Smooth muscle cell (in vitro differentiated cells): Measurements from ENCODE around the gene RUBCNL. TPM values are rescaled to one million over a fixed set of nuclear protein-coding genes. Genes with fewer than 3 reads are reported as not detected.
"Not testable (repeated sequence)": the region's sequence is repeated elsewhere in the genome, so short reads cannot be mapped to it uniquely, and the experiment has no call there.

ENCODE experiments used
- DNase-seq: peaks from one replicate; lab custom pipeline; 2025; ENCODE audit not compliant: unreplicated experiment; lab: John Stamatoyannopoulos, UW
- H2AFZ ChIP-seq: fragments of 200-600 bp; sonication (generic); 2 replicates; pipeline ENCODE4 v1.6.0; 2016; ENCODE audit warnings: antibody characterized with exemption, low read depth, mild to moderate bottlenecking
- H3F3A ChIP-seq: fragments of 200-600 bp; sonication (generic); 2 replicates; pipeline ENCODE4 v1.6.0; 2017; ENCODE audit warnings: antibody characterized with exemption, low read depth
- H3K27ac ChIP-seq: fragments of 200-600 bp; sonication (generic); 2 replicates; pipeline ENCODE4 v1.5.1; 2016; ENCODE audit warnings: low read depth, mild to moderate bottlenecking
- H3K27me3 ChIP-seq: fragments of 200-600 bp; sonication (generic); 2 replicates; pipeline ENCODE4 v1.6.1; 2016; ENCODE audit warnings: low read depth, mild to moderate bottlenecking
- H3K36me3 ChIP-seq: fragments of 200-600 bp; sonication (generic); 2 replicates; pipeline ENCODE4 v1.5.1; 2016; ENCODE audit warnings: low read depth
- H3K4me1 ChIP-seq: fragments of 200-600 bp; sonication (generic); 2 replicates; pipeline ENCODE4 v1.5.1; 2016; ENCODE audit warnings: low read depth
- H3K4me2 ChIP-seq: fragments of 200-600 bp; sonication (generic); 2 replicates; pipeline ENCODE4 v1.6.0; 2016; ENCODE audit warnings: mild to moderate bottlenecking
- H3K4me3 ChIP-seq: fragments of 200-600 bp; sonication (generic); 2 replicates; pipeline ENCODE4 v1.5.1; 2016; ENCODE audit warnings: mild to moderate bottlenecking
- H3K79me2 ChIP-seq: fragments of 200-600 bp; sonication (generic); 2 replicates; pipeline ENCODE4 v1.6.0; 2016; ENCODE audit warnings: low read depth, mild to moderate bottlenecking
- H3K9ac ChIP-seq: fragments of 200-600 bp; sonication (generic); 2 replicates; pipeline ENCODE4 v1.6.0; 2016; ENCODE audit warnings: low read depth
- H3K9me3 ChIP-seq: fragments of 200-600 bp; sonication (generic); replicated peaks from 2 replicates; pipeline ENCODE4 v1.5.1; 2016; ENCODE audit warnings: low read depth
- H4K20me1 ChIP-seq: fragments of 200-600 bp; sonication (generic); 2 replicates; pipeline ENCODE4 v1.6.0; 2016; ENCODE audit warnings: low read depth
- WGBS: methylation state at CpG from one replicate; pipeline ENCODE4 v1.1.7; 2016; ENCODE audit warnings: low lambda C conversion rate; 5-methylcytosine and 5-hydroxymethylcytosine counted together
- polyA plus RNA-seq: library from polyadenylated mRNA; unstranded; fragments of >200 nt; fragmentation: Nextera tagmentation; extraction: Ambion mirVana; gene quantifications from 2 replicates; pipeline ENCODE4 v1.2.1, GENCODE V29; 2016
- total RNA-seq: library from RNA; depleted of rRNA; stranded (reverse); fragments of >200 nt; gene quantifications from 2 replicates; pipeline ENCODE4 v1.2.3, GENCODE V29; 2014
- TF ChIP-seq, protein P1 (sequence below): fragments of 200-600 bp; sonication (generic); IDR thresholded peaks from 2 replicates; pipeline ENCODE4 v1.5.1; 2017; ENCODE audit warnings: borderline replicate concordance, mild to moderate bottlenecking, antibody characterized with exemption; ENCODE audit not compliant: insufficient read depth, poor library complexity, severe bottlenecking

The RUBCNL gene
- total and polyA plus RNA-seq, 2 experiments from 2014 or later = 0.49 TPM; not detected in 1

DNA sequence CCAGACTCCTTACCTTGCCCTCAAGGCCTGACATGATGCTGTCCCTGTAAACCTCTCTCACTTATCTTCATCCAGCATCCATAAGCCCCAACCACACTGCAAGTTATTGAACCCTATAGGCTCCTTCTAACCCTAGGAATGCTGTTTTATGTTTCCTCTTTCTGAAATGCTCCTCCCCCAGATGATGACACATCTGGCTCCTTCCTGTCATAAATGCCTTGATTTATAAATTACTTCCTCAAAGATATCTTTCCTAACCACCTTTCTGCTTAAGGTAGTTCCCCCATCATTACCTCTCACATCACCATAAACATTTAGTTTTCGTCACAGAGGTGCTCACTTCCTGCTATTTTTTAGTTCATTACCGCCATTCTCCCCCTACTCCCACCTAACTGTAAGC, 12.3 kb downstream of the RUBCNL start:
- Histone ChIP-seq H3K27me3 (no peaks in the 10 kb centered on the region), H3K36me3 (no peaks in the 10 kb centered on the region), H3K9me3 (no peaks in the 10 kb centered on the region), H3K27ac (no peak overlapping the region), H3K4me2 (no peak overlapping the region), H3F3A (peaks cover 4% of the 10 kb centered on the region), H3K4me3 (no peak overlapping the region), H2AFZ (no peak overlapping the region), H3K9ac (no peak overlapping the region), H3K79me2 (no peaks in the 10 kb centered on the region), H3K4me1 (peaks cover 7% of the 10 kb centered on the region), H4K20me1 (no peaks in the 10 kb centered on the region)
- TF ChIP-seq, protein P1, sequence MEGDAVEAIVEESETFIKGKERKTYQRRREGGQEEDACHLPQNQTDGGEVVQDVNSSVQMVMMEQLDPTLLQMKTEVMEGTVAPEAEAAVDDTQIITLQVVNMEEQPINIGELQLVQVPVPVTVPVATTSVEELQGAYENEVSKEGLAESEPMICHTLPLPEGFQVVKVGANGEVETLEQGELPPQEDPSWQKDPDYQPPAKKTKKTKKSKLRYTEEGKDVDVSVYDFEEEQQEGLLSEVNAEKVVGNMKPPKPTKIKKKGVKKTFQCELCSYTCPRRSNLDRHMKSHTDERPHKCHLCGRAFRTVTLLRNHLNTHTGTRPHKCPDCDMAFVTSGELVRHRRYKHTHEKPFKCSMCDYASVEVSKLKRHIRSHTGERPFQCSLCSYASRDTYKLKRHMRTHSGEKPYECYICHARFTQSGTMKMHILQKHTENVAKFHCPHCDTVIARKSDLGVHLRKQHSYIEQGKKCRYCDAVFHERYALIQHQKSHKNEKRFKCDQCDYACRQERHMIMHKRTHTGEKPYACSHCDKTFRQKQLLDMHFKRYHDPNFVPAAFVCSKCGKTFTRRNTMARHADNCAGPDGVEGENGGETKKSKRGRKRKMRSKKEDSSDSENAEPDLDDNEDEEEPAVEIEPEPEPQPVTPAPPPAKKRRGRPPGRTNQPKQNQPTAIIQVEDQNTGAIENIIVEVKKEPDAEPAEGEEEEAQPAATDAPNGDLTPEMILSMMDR = no peak
- 93% methylated on average over 2 of the region's 2 CpGs for WGBS
- no peak for DNase-seq

DNA sequence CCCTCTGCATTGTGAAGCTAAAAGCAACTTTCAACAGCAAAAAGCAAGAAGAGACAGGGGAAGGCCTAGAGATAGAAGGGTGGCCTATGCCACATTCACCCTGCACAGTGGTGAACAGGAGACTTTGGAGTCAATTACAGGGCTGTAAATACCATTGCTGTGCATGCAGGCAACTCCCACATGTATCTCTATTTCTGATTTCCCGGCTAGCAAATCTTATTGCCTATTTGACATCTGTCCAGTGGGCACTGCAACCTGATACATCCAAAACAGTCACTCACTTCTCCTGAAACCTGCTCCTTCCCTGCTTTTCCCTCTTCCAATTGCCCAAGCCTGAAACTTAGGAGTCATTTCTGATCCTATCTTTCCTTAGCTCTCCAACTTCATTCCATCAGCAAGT, 13.4 kb downstream of the RUBCNL start:
- no peak for DNase-seq
- H3K4me1 ChIP-seq = peaks cover 8% of the 10 kb centered on the region
- no peaks in the 10 kb centered on the region for H3K79me2 ChIP-seq
- no peak overlapping the region for H3K4me3 ChIP-seq
- peaks cover 4% of the 10 kb centered on the region for H3F3A ChIP-seq
- TF ChIP-seq, protein P1 = no peak
- H3K9me3 ChIP-seq = no peaks in the 10 kb centered on the region
- no peak overlapping the region for H2AFZ ChIP-seq
- H3K4me2 ChIP-seq = no peak overlapping the region
- whole genome bisulfite sequencing = 78% methylated on average over 1 of the region's 1 CpG
- no peak overlapping the region for H3K27ac ChIP-seq
- H3K9ac ChIP-seq = no peak overlapping the region
- no peaks in the 10 kb centered on the region for H3K27me3 ChIP-seq
- H3K36me3 ChIP-seq = no peaks in the 10 kb centered on the region
- H4K20me1 ChIP-seq = no peaks in the 10 kb centered on the region

DNA sequence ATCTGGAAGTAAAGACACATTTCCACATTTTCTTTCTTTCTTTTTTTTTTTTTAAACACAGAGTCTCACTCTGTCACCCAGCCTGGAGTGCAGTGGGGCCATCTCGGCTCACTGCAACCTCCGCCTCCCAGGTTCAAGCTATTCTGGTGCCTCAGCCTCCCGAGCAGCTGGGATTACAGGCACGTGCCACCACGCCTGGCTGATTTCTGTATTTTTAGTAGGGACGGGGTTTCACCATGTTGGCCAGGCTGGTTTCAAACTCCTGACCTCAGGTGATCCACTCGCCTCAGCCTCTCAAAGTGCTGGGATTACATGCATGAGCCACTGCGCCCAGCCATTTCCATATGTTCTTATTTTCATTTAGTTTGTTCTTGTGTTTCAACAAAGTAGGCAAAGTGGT, 14.1 kb downstream of the RUBCNL start:
- H3K79me2 ChIP-seq, H3K36me3 ChIP-seq, H4K20me1 ChIP-seq, H3K9me3 ChIP-seq, H3F3A ChIP-seq, H3K27ac ChIP-seq, DNase-seq, H3K4me3 ChIP-seq, H3K4me1 ChIP-seq, H3K4me2 ChIP-seq, H3K27me3 ChIP-seq, H3K9ac ChIP-seq, H2AFZ ChIP-seq: not testable (repeated sequence)
- whole genome bisulfite sequencing = 96% methylated on average over 8 of the region's 8 CpGs

DNA sequence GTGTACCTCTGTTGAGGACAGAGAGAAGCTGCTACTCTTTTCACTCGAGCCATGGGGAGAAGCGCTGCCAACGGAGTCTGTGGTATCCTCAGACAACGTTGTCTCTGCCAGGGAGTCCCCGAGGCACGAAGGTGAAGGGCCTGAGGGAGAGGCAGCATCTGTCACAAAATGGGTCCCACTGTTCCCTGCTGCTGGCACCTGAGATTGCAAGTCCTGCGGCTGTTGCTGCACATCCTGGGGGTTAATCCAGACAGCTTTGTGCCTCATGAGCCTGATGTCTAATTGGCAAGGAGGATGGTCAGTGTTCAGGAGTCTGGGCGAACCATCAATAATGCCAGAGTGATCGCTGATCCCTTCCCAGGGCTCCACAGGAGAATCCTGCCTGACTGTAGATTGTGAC, 15.0 kb downstream of the RUBCNL start:
- no peaks in the 10 kb centered on the region for H3K36me3 ChIP-seq
- H3K9ac ChIP-seq = no peak overlapping the region
- WGBS = 96% methylated on average over 9 of the region's 9 CpGs
- H3K4me3 ChIP-seq = no peak overlapping the region
- no peaks in the 10 kb centered on the region for H3K27me3 ChIP-seq
- H3K9me3 ChIP-seq = no peaks in the 10 kb centered on the region
- peaks cover 8% of the 10 kb centered on the region for H3K4me1 ChIP-seq
- no peaks in the 10 kb centered on the region for H4K20me1 ChIP-seq
- no peaks in the 10 kb centered on the region for H3K79me2 ChIP-seq
- H3F3A ChIP-seq = peaks cover 4% of the 10 kb centered on the region
- H3K27ac ChIP-seq = no peak overlapping the region
- no peak for DNase-seq
- no peak overlapping the region for H2AFZ ChIP-seq
- no peak overlapping the region for H3K4me2 ChIP-seq
- TF ChIP-seq, protein P1 = no peak
